SW 1271 (cell line): ENCODE data around the gene CACNB4.
"Not testable (repeated sequence)": the region's sequence is repeated elsewhere in the genome, so short reads cannot be mapped to it uniquely, and the experiment has no call there.

ENCODE experiments used
- DNase-seq, 2 experiments: peaks; one replicate each; lab custom pipeline; 2025; lab: John Stamatoyannopoulos, UW

Gene CACNB4

DNA sequence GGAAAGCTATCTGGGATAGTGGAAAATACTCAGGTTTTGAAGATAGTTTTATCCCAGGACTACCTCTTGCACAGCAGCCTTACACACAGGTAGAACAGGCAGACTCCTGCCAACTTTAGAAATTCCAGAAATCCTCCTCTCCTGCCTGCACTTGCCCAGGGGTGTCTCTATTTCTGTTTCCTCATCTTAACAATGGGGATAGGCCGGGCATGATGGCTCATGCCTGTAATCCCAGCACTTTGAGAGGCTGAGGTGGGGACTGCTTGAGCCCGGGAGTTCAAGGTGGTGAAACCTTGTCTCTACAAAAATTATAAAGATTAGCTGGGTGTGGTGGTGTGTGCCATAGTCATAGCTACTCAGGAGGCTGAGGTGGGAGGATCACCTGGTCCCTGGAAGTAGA, 153.7 kb downstream of the CACNB4 start:
- DNase-seq = no peak

DNA sequence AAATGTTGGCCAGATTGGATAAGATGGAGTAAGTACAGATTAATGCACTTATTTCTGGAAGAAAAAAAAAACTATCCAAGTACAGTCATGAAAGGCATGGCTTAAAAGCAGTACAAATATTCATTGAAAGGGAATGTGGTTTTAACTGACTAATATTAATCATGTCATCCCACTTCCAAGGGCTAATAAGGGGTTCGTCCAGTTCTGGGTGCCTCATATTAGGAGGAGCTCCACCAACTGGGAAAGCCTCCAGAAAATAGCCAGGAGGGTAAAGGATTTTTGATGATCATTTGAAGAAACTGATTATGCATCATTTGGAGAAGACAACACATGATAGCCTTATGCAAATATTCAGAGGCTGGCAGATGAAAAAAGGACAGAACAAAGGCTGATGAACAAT, 155.4 kb downstream of the CACNB4 start:
- no peak for DNase-seq

DNA sequence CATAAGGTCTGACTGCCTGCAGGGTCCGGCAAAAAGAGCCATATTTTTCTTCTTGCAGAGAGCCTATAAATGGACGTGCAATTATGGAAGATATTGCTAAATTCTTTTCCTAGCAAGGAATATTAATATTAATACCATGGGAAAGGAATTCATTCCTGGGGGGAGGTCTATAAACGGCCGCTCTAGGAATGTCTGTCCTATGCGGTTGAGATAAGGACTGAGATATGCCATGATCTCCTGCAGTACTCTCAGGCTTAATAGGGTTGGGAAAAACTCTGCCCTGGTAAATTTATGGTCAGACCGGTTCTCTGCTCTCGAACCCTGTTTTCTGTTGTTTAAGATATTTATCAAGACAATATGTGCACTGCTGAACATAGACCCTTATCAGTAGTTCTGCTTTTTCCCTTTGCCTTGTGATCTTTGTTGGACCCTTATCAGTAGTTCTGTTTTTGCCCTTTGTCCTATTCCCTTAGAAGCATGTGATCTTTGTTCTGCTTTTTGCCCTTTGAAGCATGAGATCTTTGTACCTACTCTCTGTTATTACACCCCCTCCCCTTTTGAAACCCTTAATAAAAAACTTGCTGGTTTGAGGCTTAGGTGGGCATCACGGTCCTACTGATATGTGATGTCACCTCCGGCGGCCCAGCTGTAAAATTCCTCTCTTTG, 156.2 kb downstream of the CACNB4 start:
- not testable (repeated sequence) for DNase-seq

DNA sequence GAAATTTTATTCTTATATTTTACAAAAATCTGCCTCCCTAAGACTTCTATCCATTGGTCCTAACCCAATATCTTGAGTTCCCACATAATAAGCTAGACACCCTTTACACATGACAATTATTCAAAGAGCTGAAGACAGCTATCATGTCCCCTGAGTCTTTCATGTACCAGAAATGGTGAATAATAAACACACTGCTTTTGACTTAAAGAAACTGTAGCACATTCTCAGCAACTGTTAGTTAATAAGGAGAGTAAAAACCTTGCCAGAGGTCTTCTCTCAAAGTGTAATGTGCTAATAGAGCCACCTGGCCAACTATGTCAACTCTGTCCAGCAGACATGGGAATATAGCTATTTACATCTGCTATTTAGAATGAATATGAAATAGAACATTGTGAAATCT, 160.9 kb downstream of the CACNB4 start:
- DNase-seq = no peak

DNA sequence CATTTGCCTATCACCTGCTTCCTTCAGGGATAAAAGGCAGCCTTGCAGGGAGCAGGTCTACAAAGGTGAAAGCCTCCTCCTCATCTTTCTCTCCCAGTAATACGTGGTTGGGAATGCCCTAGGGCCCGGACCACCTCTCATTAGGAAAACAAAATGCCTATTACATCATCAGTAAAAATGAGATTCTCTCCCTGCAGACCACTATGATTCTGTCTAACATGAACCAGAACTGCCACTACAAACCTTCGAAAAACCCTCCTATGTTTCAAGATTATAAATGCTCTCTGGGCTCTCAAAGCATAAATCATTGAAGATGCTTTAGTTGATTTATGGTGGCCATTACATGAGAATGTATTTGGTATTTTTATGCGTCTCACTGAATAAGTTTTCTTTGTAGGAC, 162.2 kb downstream of the CACNB4 start:
- no peak for DNase-seq

DNA sequence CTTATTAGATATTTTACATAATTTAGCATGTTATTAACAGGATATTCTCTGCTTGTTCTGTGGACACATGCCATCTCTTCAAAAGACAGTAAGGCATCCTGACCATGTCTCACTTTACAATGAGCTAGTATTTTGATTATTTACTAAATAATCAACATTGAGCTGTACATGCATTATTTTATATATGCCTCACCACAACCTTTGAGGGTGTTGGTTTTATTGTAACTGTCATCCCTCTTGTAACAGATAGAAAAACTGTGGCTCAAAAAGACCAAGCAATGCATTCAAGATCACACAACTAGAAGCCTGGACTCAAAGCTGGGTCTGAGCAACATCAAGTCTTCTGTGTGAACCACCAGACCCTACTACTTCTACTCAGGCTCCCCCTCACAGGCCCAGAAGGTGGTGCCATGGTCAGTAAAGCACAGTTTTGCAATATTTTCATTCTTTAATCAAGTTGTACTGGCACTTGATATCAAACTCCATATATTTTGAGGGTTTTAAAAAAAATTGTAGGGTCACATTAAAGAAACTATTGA, 165.5 kb downstream of the CACNB4 start:
- no peak for DNase-seq

DNA sequence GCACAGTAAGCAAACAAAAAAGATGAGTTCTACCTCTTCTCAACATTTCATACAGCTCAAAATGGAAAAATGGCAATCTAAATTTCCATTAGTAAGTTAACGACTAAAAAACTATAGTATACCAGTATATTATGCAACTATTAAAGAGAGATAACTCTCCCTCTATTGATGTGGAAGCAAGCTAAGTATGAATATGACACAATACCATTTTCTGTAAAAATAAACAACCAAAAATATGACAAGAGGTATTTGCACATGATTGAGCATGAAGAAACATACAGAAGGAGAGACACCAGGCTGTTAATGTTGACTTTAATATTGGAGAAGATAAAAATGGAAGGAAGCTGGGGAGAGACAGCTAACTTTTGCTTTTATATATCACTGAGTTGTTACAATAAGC, 167.1 kb downstream of the CACNB4 start:
- DNase-seq = no peak

DNA sequence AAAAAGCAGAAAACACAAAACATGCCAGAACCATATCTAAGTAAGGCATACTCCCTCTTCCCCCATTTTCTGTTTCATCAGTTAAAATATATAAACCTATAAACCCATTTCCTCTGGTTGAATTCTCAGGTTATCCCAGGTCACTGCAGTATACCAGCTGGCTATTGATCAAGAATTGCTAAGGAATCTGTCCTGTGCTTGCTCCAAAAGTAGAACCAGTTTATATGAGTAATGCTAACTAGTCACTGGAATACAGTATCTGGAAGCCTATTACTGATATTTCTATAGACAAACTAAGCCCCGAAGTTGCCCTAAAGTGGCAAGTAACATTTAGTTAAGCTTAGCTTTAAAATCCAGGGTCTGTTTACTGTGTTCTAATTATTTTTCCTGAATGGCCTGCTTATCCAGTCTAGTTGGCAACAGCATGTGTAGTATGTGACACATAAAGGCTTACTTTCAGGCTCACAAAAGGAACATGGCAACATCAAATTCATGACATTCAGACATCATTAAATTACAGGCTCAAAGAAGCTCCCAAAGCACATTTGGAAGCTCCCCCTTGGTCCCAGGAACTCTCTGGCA, 167.7 kb downstream of the CACNB4 start:
- no peak for DNase-seq

DNA sequence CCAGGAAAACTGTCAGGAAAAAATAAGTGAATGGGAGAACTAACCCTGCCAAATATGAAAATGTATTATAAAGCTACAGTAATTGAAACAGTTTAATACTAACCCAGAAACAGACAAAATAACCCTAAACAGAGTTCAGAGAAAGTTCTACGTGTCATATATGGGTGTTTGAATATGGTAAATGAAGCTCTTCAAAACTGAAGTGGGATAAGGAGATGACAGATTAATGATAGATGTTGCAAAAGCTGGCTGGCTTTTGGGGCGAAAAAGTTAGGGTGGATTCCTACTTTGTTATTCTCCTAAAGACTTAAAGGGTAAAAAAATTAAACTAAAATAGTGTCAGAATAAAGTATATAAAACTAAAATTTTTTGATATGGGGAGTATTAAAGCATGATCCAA, 168.8 kb downstream of the CACNB4 start:
- DNase-seq = no peak

DNA sequence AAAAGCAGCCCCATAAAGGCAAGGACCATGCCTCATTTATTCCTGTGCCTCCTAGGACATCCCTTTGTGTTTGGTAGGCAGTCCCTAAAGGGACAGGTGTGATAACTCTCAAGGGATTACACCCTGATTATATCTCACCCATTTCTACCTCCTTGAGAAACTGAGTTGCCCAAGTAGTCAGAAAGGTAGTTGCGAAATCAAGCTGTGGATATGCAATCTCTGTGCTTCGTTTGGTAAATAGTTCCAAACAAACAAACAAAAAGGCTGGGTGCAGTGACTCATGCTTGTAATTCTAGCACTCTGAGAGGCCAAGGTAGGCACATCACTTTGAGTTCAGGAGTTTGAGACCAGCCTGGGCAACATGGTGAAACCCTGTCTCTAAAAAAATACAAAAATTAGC, 170.5 kb downstream of the CACNB4 start:
- no peak for DNase-seq

DNA sequence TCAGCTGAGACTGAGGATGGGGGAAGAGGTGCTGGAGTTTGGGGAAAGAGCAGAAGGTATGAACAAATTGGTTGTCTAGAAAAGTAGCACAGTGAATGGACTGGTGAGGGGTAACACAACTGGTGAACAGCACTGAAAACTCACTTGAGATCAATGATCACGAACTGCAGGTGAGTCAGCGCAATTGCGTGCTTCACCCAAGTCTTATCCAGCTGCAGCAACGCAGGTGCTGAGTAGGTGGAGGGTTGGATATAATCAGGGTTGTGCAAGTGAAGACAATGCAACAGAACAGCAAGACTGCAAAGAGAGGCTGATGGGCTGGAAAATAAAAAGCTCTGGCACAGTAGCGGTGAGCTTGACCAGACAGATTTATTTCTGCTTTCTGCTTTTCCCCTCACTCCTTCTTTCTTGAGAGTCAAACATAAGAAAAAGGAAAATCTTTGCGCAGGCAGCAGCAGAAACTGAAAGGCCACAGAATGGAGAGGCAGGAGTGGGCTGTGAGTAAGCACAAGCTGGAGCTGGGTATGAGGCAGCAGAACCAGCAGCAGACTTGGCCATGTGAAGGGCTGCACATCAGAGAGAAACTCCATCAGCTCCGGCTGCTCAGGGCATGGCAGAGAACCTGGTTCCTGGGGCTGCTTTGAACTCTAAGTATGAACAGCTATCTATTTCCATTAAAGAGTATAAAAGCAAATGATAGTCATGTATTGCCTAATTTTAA, 171.2 kb downstream of the CACNB4 start:
- no peak for DNase-seq

DNA sequence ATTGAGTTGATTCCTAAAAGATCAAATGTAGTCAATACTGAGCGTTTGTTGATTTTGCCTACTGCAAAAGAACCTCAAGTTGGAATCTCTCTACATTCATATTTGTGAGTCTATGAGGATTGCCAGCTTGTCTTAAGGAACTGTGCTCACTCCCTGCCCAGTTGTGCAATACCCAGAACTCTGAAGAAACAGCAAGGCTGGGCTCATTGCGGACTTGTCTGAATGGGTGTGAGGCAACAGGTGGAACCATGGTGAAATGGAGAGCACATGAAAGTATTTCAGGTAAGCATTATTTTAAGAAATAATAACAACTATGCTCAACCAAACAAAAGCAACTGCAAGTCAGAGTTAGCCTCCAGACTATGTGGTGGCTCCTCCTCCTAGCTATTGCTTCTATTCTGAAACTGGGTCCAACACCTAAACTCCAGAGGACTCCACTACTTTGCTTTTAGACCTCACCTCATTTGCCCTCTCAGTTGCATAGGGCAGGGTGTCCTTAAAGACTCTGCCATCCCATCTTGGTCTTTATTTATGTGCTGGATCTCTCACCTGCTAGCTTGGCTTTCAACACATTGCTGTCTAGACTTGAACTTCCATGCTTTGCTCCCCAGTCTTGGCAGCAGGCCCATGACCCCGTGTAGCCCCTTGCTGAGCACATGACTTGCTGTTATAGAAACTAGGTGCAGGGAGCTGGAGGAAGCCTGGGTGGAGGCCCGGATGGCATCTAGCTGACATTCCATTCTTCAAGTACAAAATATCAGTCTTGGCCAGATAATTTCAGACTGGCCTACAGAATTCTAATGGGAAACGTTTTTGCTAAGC, 175.8 kb downstream of the CACNB4 start:
- DNase-seq = no peak

DNA sequence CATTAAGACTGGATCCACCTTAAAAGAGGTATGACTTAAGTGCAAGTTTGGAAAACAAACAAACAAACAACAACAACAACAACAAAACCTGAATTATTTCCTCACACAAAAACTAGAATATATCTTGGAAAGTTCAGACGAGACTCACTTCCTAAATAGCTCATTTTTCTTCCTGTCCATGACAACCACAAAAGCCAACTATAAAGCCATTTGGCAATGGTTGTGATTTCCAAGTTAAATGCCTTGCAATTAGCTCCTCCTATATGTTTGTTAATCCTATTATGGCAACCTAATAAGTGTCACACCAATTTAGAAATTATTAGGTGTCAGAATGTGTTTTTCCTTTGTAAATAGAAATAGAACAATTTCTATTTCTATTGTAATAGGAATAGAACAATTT, 179.1 kb downstream of the CACNB4 start:
- no peak for DNase-seq

DNA sequence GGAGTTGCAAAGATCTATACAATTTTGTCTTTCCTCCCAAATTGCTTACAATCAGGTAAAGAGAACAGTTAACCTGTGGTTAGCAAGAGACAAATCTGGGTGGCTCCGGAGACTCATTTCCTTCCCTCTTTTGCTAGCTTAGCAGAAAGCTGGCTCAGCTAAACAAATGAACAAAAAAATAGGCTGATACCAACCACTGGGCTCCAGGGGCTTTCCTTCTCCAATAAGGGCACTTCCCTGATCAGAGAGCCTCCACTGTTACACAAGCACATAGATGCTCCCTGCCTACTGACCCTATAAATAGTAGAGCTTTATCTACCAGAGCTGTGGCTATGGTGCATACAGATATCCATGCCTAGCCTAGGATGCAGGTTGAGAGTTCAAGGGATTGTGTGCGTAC, 180.5 kb downstream of the CACNB4 start:
- no peak for DNase-seq

DNA sequence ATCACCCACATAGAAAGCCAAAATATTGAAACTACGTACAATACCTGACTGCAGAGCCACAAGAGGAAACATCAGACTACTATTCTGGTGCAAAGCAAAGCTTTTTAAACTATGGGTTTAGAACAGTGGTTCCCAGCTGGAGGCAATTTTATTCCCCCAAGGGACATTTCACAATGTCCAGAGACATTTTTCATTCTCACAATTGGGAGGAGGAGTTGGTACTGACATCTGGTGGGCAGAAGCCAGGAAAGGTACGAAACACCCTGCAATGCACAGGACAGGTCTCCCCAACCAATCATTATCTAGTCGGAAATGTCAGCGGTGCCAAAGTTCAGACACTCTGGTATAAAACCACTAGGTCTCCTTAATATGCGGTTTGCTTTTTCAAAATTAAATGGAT, 182.2 kb downstream of the CACNB4 start:
- DNase-seq = no peak

DNA sequence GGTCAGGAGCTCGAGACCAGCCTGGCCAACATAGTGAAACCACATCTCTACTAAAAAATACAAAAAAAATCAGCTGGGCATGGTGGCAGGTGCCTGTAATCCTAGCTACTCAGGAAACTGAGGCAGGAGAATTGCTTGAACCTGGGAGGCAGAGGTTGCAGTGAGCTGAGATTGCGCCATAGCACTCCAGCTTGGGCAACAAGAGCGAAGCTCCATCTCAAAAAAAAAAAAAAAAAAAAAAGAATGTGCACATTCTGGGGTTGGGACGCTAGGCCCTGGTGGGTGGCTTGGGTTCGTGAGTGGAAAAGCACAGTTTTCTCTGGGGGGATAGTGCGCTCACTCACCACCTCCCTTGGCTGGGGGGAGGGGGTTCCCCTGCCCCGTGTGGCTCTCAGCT, 183.2 kb downstream of the CACNB4 start:
- not testable (repeated sequence) for DNase-seq

DNA sequence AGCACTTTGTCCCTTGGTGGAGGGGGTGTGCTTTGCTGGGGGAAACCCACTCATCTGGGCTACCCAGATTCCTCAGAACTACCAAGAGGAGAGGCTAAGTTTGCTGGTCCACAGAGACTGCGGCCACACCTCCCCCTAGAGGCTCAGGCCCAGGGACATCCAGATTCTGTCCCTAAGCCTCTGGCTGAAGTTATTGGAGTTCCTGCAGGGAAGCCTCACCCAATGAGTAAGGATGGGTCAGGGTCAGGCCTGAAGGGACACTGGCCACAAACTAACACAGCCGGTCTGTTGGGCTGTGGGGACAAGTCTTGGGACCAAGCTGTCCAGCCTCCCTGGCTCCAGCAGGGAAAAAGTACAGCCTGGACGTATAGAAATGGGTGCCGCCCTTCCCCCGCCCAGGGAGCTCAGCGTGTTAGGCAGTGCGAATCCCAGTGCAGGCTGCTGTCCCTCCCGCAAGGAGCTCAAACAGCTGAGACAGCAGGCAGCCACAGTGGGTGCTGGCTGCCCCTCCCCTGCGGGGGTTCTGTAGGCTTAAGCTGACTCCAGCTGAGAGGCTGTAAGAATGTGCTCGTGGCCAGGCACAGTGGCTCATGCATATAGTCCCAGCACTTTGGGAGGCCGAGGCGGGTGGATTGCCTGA, 183.7 kb downstream of the CACNB4 start:
- DNase-seq = no peak

DNA sequence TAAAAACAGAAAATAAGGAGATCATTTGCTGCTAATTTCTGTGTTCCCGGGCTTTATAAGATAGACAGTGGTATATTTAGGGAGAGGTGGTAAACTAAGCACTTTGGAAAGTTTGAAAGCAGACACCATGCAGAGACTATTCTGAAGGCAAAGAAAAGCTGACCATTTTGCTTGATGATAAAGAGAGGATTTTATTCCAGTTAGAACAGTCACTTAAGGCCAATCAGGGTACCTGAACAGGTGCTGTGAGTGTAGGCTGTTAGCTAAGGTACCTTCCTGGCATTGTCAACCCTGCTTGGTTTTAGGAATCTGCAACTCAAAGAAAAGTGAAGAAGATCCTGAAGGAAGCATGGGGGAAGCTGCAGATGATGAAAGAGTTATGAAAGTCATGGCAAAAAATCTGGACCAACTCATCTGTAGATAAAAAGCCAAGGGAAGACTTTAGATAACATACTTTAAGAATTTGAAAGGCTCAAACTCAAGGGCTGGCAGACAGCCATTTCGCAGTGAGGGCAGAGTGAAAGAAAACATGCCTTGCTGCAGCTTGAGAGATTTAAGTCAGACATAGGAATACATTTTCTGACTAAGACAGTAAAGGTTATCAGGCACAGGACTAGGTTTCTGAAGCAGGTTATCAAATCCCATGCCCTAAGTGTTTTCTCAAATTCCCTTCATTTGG, 190.5 kb downstream of the CACNB4 start:
- DNase-seq = no peak

DNA sequence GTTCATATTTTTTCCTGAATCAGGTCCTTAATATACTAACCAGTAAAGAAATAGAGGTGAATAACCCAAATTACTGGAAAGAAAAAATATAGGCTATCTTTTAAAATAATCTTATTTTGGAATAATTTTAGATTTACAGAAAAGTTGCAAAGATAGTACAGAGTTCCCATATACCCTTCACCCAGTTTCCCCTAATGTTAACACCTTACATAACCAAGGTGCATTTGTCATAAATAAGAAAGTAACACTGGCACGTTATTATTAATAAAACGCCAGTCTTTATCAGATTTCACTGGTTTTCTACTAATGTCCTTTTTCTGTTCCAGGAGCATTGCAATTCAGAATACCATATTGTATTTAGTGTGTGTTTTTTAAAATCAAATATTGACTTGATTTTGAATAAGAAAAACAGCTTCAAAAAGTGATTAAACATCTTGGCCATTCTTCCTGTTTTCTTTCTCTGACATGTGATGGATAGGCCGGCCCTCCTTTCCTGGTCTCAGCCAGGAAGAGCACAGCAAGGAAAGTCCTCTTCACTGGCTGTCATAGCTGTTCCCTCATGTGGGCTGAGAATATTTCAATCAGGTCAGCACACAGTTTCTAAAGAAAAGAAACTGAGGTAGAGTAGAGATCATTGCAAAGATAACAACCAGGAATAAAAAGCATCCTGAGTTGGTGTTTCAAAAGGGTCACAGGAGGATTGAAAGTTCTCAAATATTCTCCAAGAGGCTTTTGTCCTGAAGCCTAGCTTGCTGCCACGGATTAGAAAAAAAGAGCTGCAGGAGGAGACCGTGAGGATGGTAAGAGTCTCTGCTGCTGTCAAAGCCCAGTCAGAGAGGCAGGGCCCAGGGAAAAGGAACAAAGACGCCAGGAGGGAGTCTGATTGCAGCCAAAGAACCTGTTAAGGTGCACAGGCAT, 191.3 kb downstream of the CACNB4 start:
- DNase-seq = no peak

DNA sequence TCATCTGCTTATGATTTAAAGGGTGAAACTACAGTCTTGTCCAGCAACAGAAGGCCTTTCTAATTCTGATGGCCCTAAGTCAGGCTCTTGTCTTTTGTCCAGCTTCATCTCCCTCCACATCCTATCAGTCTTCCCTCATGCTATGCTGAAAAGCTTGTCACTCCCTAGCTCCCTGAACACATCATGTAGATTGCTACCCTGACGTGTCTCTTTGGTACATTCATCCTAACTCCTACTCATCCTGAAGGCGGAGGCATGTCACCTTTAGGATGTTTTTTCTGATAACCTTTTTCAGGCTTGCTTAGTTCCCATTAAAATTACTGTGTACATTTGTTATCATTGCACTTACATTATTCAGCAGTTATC, 192.2 kb downstream of the CACNB4 start:
- DNase-seq = no peak
